PFSK-1 (cell line): ENCODE measurements around the gene PIAS4.

Experiments used
- FOXP2 ChIP-seq: optimal IDR thresholded peaks from 2 replicates; pipeline ENCODE3; 2011; ENCODE audit warnings: borderline replicate concordance, control low read depth, inconsistent platforms; ENCODE audit not compliant: insufficient read depth; ENCODE audit errors: extremely low read length, extremely low read depth
- POLR2AphosphoS5 ChIP-seq: IDR thresholded peaks from 2 replicates; pipeline ENCODE4 v1.6.1; 2012; ENCODE audit warnings: low read depth, mild to moderate bottlenecking, control low read depth, low read length, moderate library complexity
- REST ChIP-seq, 2 experiments: IDR thresholded peaks; 2 replicates each; pipeline versions ENCODE4 v1.6.1 to v1.8.0; 2011 to 2012; ENCODE audit warnings: low read depth in 2 of 2, low read length in 2 of 2, control low read depth in 1 of 2, inconsistent platforms in 1 of 2, mild to moderate bottlenecking in 1 of 2, moderate library complexity in 1 of 2; ENCODE audit not compliant: insufficient read depth in 1 of 2
- SIN3A ChIP-seq: IDR thresholded peaks from 2 replicates; pipeline ENCODE4 v1.6.1; 2012; ENCODE audit warnings: mild to moderate bottlenecking, low read length, moderate library complexity, borderline replicate concordance; ENCODE audit not compliant: insufficient read depth
- TAF1 ChIP-seq: IDR thresholded peaks from 2 replicates; pipeline ENCODE4 v1.6.1; 2012; ENCODE audit warnings: low read length, control low read depth, borderline replicate concordance; ENCODE audit not compliant: insufficient read depth

The PIAS4 gene

GRCh38 chr19:4083677-4084546 lies 76.4 kb downstream of the PIAS4 start:
- TF ChIP-seq POLR2AphosphoS5, result no peak
- TF ChIP-seq TAF1, result no peak
- no peak for TF ChIP-seq REST (IDR thresholded peaks at IDR 0.05; ENCODE audit: insufficient read depth in 1 of 2, low read depth in 2 of 2, low read length in 2 of 2)
- no peak for TF ChIP-seq FOXP2
- TF ChIP-seq SIN3A, result no peak

GRCh38 chr19:4084547-4084877 lies 77.0 kb downstream of the PIAS4 start:
- no peak for TF ChIP-seq POLR2AphosphoS5
- TF ChIP-seq REST (IDR thresholded peaks at IDR 0.05; ENCODE audit: insufficient read depth in 1 of 2, low read depth in 2 of 2, low read length in 2 of 2), result no peak
- TF ChIP-seq FOXP2, result no peak
- no peak for TF ChIP-seq TAF1
- no peak for TF ChIP-seq SIN3A

- TF ChIP-seq TAF1 (no peak), SIN3A (no peak), POLR2AphosphoS5 (no peak), REST (IDR thresholded peaks at IDR 0.05; ENCODE audit: insufficient read depth in 1 of 2, low read depth in 2 of 2, low read length in 2 of 2) (no peak), FOXP2 (no peak)
Measured at GRCh38 chr19:4086411-4086867, 78.9 kb downstream of the PIAS4 start.

GRCh38 chr19:4087787-4088679 lies 80.5 kb downstream of the PIAS4 start:
- TF ChIP-seq SIN3A, result no peak
- peak; percentile 23 for TF ChIP-seq POLR2AphosphoS5

GRCh38 chr19:4088975-4089374 lies 81.4 kb downstream of the PIAS4 start:
- TF ChIP-seq REST (IDR thresholded peaks at IDR 0.05; ENCODE audit: insufficient read depth in 1 of 2, low read depth in 2 of 2, low read length in 2 of 2) (no peak), POLR2AphosphoS5 (peak; percentile 6; the same call in 1 of the 2 replicates)
